Sigmoid colon (tissue), 7 donors: ENCODE data around the gene CAMK1D. TPM values are rescaled to one million over a fixed set of nuclear protein-coding genes. Genes with fewer than 3 reads are reported as not detected.

Source experiments
- DNase-seq: peaks from one replicate; pipeline ENCODE4 v3.0.0-alpha.2; 2019
- H3K27ac ChIP-seq, 4 donors: fragments of 200-600 bp; sonication (generic); one replicate each; pipeline ENCODE4 v1.5.1; 2016 to 2019; ENCODE audit warnings: mild to moderate bottlenecking in 1 of 4
- H3K27me3 ChIP-seq, 3 donors: fragments of 200-600 bp; sonication (generic); one replicate each; pipeline ENCODE4 v1.5.1; 2019; ENCODE audit warnings: mild to moderate bottlenecking in 1 of 3
- H3K36me3 ChIP-seq, 4 donors: fragments of 200-600 bp; sonication (generic); one replicate each; pipeline ENCODE4 v1.5.1; 2016 to 2019
- H3K4me1 ChIP-seq, 4 donors: fragments of 200-600 bp; sonication (generic); one replicate each; pipeline ENCODE4 v1.5.1; 2017 to 2019
- H3K4me3 ChIP-seq, 4 donors: fragments of 200-600 bp; sonication (generic); one replicate each; pipeline ENCODE4 v1.5.1; 2017 to 2019; ENCODE audit warnings: mild to moderate bottlenecking in 2 of 4, moderate library complexity in 1 of 4
- H3K9me3 ChIP-seq, 4 donors: fragments of 200-600 bp in 3 of 4; sonication (generic) in 3 of 4; one replicate each; pipeline versions ENCODE4 v1.5.1 to v1.6.1; 2013 to 2019
- CTCF ChIP-seq, 4 experiments: fragments of 450-650 bp in 3 of 4; fragments of 200-600 bp in 1 of 4; IDR thresholded peaks; one replicate each; pipeline ENCODE4 v1.5.1; 2016 to 2019; ENCODE audit warnings: antibody characterized with exemption in 4 of 4, mild to moderate bottlenecking in 3 of 4, moderate library complexity in 2 of 4
- EP300 ChIP-seq, 4 donors: sonication (generic); formaldehyde crosslinking; IDR thresholded peaks; one replicate each; pipeline ENCODE4 v1.6.1; 2017; ENCODE audit warnings: antibody characterized with exemption in 4 of 4
- POLR2A ChIP-seq, 2 donors: fragments of 450-650 bp; IDR thresholded peaks; one replicate each; pipeline ENCODE4 v1.6.1; 2016; ENCODE audit warnings: antibody characterized with exemption in 2 of 2, mild to moderate bottlenecking in 2 of 2, moderate library complexity in 2 of 2
- POLR2AphosphoS5 ChIP-seq, 4 donors: sonication (generic); formaldehyde crosslinking; IDR thresholded peaks; one replicate each; pipeline ENCODE4 v1.6.1; 2017; ENCODE audit warnings: antibody characterized with exemption in 4 of 4
- WGBS, 2 donors: extraction: QIAGEN DNeasy Blood & Tissue Kit; methylation state at CpG; one replicate each; pipeline ENCODE4 v1.1.7; 2013; 5-methylcytosine and 5-hydroxymethylcytosine counted together
- intact Hi-C: fragments of 100-400 bp; cut with DNase I; formaldehyde crosslinking; loops from one replicate; pipeline ENCODE4 v1.15.1; 2023
- polyA plus RNA-seq, 3 donors: library from polyadenylated mRNA; stranded (reverse); fragments of 200-250 nt; gene quantifications; one replicate each; pipeline ENCODE4 v1.2.3, GENCODE V29; 2013
- total RNA-seq, 4 donors: library from RNA; depleted of rRNA; stranded (reverse); fragments of >200 nt; gene quantifications; one replicate each; pipeline ENCODE4 v1.1.0, GENCODE V29; 2016
- donor health status: healthy with polysubstance abuse.
- donor health status: Bipolar disorder and iron deficiency.
- donor health status: healthy.

Gene CAMK1D
- total and polyA plus RNA-seq, 7 donors, result 7.2 to 11.5 (median 8.6) TPM

- WGBS, 2 donors, result 15 to 63% methylated on average over 4 of the region's 4 CpGs
- H3K4me1 ChIP-seq, result peaks cover 0 to 9% (median 0%) of the 10 kb centered on the region in 4 donors
- no peak overlapping the region for H3K27ac ChIP-seq
- H3K36me3 ChIP-seq, result no peaks in the 10 kb centered on the region
- no peak for DNase-seq
- no peak overlapping the region for H3K4me3 ChIP-seq
- intact Hi-C loops, result no loop called here
- no peaks in the 10 kb centered on the region for H3K9me3 ChIP-seq
- H3K27me3 ChIP-seq, result no peaks in the 10 kb centered on the region
- TF ChIP-seq CTCF (IDR thresholded peaks at IDR 0.05) (no peak), EP300 (IDR thresholded peaks at IDR 0.05) (no peak), POLR2AphosphoS5 (IDR thresholded peaks at IDR 0.05) (no peak), POLR2A (IDR thresholded peaks at IDR 0.05) (no peak)
These were observed 106.4 kb downstream of the CAMK1D start for GRCh38 chr10:12455766-12456165.

- DNase-seq, result no peak
- Histone ChIP-seq H3K9me3 (no peaks in the 10 kb centered on the region), H3K4me3 (no peak overlapping the region), H3K27me3 (no peaks in the 10 kb centered on the region), H3K27ac (no peak overlapping the region), H3K36me3 (no peaks in the 10 kb centered on the region), H3K4me1 (peaks cover 0 to 9% (median 0%) of the 10 kb centered on the region in 4 donors)
- TF ChIP-seq CTCF (IDR thresholded peaks at IDR 0.05), result no peak
- TF ChIP-seq POLR2A (IDR thresholded peaks at IDR 0.05), result no peak
- no peak for TF ChIP-seq EP300 (IDR thresholded peaks at IDR 0.05)
- TF ChIP-seq POLR2AphosphoS5 (IDR thresholded peaks at IDR 0.05), result no peak
- intact Hi-C loops, result no loop called here
- WGBS, 2 donors, result 84% methylated on average over 4 of the region's 4 CpGs
These were observed 110.0 kb downstream of the CAMK1D start for GRCh38 chr10:12459340-12459739.

GRCh38 chr10:12459762-12460161, 110.4 kb downstream of the CAMK1D start:
- H3K9me3 ChIP-seq, result no peaks in the 10 kb centered on the region
- intact Hi-C loops, result no loop called here
- no peak overlapping the region for H3K27ac ChIP-seq
- DNase-seq, result no peak
- H3K4me1 ChIP-seq, result peaks cover 0 to 9% (median 0%) of the 10 kb centered on the region in 4 donors
- no peaks in the 10 kb centered on the region for H3K27me3 ChIP-seq
- H3K36me3 ChIP-seq, result no peaks in the 10 kb centered on the region
- no peak for TF ChIP-seq POLR2A (IDR thresholded peaks at IDR 0.05)
- no peak for TF ChIP-seq EP300 (IDR thresholded peaks at IDR 0.05)
- TF ChIP-seq POLR2AphosphoS5 (IDR thresholded peaks at IDR 0.05), result no peak
- TF ChIP-seq CTCF (IDR thresholded peaks at IDR 0.05), result no peak
- 72 to 85% methylated on average over 6 of the region's 6 CpGs for WGBS, 2 donors
- H3K4me3 ChIP-seq, result no peak overlapping the region

- Histone ChIP-seq H3K9me3 (no peaks in the 10 kb centered on the region), H3K36me3 (no peaks in the 10 kb centered on the region), H3K27me3 (no peaks in the 10 kb centered on the region), H3K27ac (no peak overlapping the region), H3K4me1 (no peaks in the 10 kb centered on the region), H3K4me3 (no peak overlapping the region)
- intact Hi-C loops, result no loop called here
- no peak for TF ChIP-seq POLR2A (IDR thresholded peaks at IDR 0.05)
- no peak for TF ChIP-seq POLR2AphosphoS5 (IDR thresholded peaks at IDR 0.05)
- TF ChIP-seq CTCF (IDR thresholded peaks at IDR 0.05), result no peak
- no peak for TF ChIP-seq EP300 (IDR thresholded peaks at IDR 0.05)
- no peak for DNase-seq
- 87 to 93% methylated on average over 5 of the region's 5 CpGs for WGBS, 2 donors
These were observed 114.1 kb downstream of the CAMK1D start for GRCh38 chr10:12463459-12463838.

- no peak for DNase-seq
- H3K4me3 ChIP-seq, result no peak overlapping the region
- 90% methylated on average over 9 of the region's 9 CpGs for WGBS, 2 donors
- H3K4me1 ChIP-seq, result no peaks in the 10 kb centered on the region
- no peaks in the 10 kb centered on the region for H3K36me3 ChIP-seq
- H3K27ac ChIP-seq, result no peak overlapping the region
- intact Hi-C loops, result no loop called here
- no peak for TF ChIP-seq POLR2A (IDR thresholded peaks at IDR 0.05)
- no peaks in the 10 kb centered on the region for H3K27me3 ChIP-seq
- no peaks in the 10 kb centered on the region for H3K9me3 ChIP-seq
These were observed 116.2 kb downstream of the CAMK1D start for GRCh38 chr10:12465385-12466136.
